Measurements from ENCODE around the gene TMEM121B. TPM values are rescaled to one million over a fixed set of nuclear protein-coding genes. Genes with fewer than 3 reads are reported as not detected.
"Not testable (repeated sequence)": the region's sequence is repeated elsewhere in the genome, so short reads cannot be mapped to it uniquely, and the experiment has no call there.

TMEM121B gene
- total RNA-seq (2014; rRNA removed; shearing (Covaris generic)), result 0.05 and 0.24 TPM in 2 replicates

- peak; percentile 25 for DNase-seq (ENCODE audit: low spot score)
Observed at GRCh38 chr22:17121233-17122195, at the start of gene TMEM121B. Gene TMEM121B, minus strand, starts transcription at chr22:17121360. Its CDS starts 233 bp downstream, at chr22:17121127.

- DNase-seq (ENCODE audit: low spot score), result no peak
Observed at GRCh38 chr22:17167486-17167885, 46.3 kb upstream of the TMEM121B start.

DNA sequence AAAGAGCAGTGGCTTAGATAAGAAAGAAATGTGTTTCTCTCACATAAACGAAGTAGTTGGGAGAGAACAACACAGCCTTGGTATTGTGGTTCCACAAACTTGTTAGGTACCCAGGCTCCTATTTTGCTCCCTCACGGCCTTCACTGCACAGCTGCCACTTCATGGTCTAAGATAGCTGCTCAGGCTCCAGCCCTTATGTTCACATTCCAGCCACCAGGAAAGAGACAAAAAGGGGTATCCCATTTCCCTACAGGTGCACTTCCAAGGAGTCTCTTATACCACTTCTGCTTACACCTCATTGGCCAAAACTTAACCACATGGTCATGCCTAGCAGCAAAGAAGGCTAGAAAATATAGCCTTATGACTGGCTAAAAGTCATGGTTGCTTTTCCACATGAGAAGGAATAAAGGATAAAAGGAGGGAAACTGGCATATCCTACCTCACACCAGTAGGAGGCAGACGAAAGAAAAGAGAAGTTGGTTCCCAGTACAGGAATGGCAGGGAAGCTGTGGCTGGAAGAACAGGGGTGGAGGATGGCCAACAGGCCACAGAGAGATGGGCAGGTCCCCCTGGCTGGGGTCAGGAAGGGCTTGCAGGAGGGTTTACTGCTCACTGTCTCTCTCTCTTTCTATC, 43.3 kb upstream of the TMEM121B start:
- no peak for DNase-seq (ENCODE audit: low spot score)

GRCh38 chr22:17162731-17163130, 41.6 kb upstream of the TMEM121B start:
- DNase-seq (ENCODE audit: low spot score), result no peak

DNA sequence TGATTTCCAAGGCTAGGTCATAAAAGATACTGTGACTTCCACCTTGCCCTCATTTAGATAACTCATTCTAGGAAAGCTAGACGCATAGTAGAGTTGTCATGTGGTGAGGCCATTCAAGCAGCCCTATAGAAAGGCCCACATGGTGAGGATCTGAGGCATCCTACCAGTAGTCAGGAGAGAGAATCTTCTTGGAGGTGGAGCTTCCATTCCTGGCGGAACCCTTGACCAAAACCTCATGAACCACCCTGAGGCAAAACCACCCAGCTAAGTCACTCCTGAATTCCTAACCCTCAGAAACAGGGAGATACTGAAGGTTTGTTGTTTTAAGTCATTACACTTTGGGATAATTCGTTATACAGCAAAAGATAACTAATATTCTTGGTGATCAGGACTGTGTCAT, 40.8 kb upstream of the TMEM121B start:
- DNase-seq (ENCODE audit: low spot score), result no peak

DNA sequence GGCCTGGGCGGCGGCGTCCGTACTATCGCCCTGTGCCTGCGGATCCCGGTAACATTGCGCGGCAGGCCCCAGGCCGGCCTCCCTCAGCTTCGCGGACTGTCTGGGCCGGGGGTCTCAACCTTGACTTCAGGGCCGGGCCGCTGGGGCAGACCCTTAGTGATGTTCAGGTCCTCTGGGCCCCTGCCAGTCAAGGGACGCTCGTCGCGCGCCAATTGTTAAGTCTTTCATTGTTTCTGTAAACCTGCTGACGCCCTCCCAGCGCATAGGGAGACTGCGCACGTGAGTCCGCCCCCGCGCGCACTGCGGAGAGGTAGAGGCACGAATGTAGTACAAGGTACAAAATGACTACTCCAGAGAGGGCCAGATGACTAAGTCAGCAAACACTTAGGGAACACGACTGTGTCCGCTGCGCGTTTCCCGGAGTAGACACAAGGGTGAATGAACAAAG, 38.4 kb upstream of the TMEM121B start:
- DNase-seq (ENCODE audit: low spot score), result peak; percentile 6

- peak; percentile 61 for DNase-seq (ENCODE audit: low spot score)
Observed at GRCh38 chr22:17158568-17159503, 37.7 kb upstream of the TMEM121B start, which contains the start of gene HDHD5. Gene HDHD5, minus strand, starts transcription at chr22:17159277. Its CDS starts 26 bp downstream, at chr22:17159251.

- DNase-seq (ENCODE audit: low spot score), result no peak
Observed at GRCh38 chr22:17158176-17158567, 37.0 kb upstream of the TMEM121B start.

GRCh38 chr22:17157714-17158113, 36.6 kb upstream of the TMEM121B start:
- no peak for DNase-seq (ENCODE audit: low spot score)

DNA sequence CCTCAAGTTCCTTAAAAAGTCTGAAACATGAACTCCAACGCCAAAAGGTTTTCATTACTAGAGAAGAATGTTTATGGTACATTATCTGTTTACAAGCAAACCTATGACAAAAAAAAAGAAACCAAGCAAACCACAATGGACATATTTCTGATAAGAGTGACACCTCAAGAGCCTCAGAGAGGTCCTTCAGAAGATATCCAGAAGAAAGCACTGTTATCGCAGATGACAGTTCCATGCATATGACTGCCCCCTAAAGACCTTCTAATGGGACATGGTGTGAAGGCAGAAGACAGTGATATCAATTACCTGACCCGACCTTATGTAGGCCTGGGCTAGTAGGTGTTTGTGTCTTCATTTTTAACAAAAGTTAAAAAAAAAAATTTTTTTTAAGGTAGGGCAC, 34.8 kb upstream of the TMEM121B start:
- no peak for DNase-seq (ENCODE audit: low spot score)

DNA sequence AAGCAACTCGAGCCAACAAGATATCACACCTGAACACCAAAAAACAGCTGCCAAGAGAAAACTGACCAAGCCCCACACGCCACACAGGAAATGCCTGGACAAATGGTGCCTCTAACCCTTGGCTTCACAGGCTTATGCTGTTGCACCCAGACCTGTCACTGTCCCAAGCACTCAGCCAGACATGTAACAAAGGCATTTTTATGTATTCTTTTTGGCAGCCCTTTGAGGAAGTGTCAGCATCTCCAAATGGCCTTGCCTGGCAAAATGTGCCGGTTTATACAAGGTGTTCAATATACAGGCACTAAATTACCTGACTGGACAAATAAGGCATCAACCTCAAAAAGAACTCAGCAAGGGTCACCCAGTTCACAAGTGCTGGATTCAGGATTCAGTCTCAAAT, 31.8 kb upstream of the TMEM121B start:
- no peak for DNase-seq (ENCODE audit: low spot score)

DNA sequence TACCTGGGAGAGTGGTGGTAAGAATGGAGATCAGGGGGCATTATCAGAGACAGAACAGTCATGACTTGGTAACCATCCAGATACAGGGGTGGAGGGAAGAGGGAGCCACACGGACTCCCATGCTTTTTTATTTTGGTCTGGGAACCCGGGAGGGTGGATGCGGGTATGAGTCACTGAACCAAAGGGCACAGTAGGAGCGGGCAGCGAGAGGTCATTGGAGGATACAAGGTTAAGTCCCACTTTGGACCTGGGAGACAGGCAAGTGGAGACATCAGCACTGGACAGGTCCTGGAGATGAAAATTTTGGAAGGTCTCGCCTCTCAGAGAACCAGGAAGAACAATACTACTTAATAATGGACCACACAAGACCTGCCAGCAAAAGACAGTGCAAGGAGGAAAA, 31.2 kb upstream of the TMEM121B start:
- DNase-seq (ENCODE audit: low spot score), result no peak

- no peak for DNase-seq (ENCODE audit: low spot score)
Observed at GRCh38 chr22:17149076-17149815, 28.1 kb upstream of the TMEM121B start.

GRCh38 chr22:17147458-17147857, 26.3 kb upstream of the TMEM121B start:
- DNase-seq (ENCODE audit: low spot score), result not testable (repeated sequence)

- no peak for DNase-seq (ENCODE audit: low spot score)
Observed at GRCh38 chr22:17145021-17145680, 24.0 kb upstream of the TMEM121B start.

DNA sequence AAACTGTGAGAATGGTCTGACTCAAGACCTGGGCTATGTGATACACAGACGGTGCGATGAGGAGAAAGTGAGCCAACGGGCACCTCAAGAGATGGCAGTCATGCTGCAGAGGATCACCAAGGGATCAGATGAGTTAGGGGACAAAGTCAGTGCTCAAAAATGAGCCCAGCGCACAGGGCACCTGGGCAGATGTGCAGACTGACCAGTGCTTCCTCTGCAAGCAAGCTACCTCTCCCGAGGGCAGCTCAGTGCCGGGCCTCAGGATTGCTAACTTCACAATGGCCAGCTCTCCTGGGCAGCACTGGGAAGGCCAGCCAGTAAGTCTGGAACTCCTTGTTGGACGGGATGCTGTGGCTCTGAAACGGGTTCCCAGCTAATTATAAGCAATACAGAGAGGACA, 22.7 kb upstream of the TMEM121B start:
- no peak for DNase-seq (ENCODE audit: low spot score)

DNA sequence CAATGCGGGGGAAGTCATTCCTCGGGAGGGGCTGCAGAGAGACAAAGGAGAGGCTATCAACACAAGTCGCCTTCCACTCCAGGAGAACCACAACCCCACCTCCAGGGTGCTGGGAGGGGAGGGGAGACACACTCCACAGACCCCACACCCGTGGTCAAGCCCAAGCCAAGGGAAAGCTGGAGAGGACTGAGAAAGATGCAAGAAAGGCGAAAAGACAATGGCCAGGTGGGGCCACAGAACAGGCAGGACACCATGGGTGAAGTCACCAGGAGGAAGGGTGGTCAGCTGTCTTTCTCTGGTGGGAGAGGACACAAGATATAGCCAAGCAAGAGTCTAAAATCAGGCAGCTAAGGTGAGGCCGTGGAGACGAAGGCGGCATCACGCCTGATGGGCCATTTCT, 21.9 kb upstream of the TMEM121B start:
- no peak for DNase-seq (ENCODE audit: low spot score)

GRCh38 chr22:17140826-17141766, 19.9 kb upstream of the TMEM121B start:
- no peak for DNase-seq (ENCODE audit: low spot score)

GRCh38 chr22:17140022-17140421, 18.9 kb upstream of the TMEM121B start:
- no peak for DNase-seq (ENCODE audit: low spot score)

Data from A172 (cell line).